K562 (cell line): Measurements from ENCODE around the gene FRMD5.

Source experiments
- HDAC2 ChIP-seq: fragments of 450-650 bp; IDR thresholded peaks from 2 replicates; pipeline ENCODE4 v1.6.1; 2016; ENCODE audit warnings: mild to moderate bottlenecking
- PHF8 ChIP-seq: fragments of 200-600 bp; sonication (generic); IDR thresholded peaks from 2 replicates; pipeline ENCODE4 v1.6.1; 2012; ENCODE audit warnings: mixed run types, mild to moderate bottlenecking, inconsistent platforms, low read length, moderate library complexity, borderline replicate concordance
- POLR2A ChIP-seq: fragments of 450-650 bp; conservative IDR thresholded peaks from 2 replicates; pipeline ENCODE4 v1.6.1; 2016
- RBM34 ChIP-seq: fragments of 200-400 bp; formaldehyde crosslinking; IDR thresholded peaks from 2 replicates; pipeline ENCODE4 v1.6.1; 2018; ENCODE audit warnings: low read length, borderline replicate concordance; ENCODE audit not compliant: insufficient read depth
- TAF1 ChIP-seq: IDR thresholded peaks from 2 replicates; pipeline ENCODE4 v1.6.1; 2011; ENCODE audit warnings: mild to moderate bottlenecking, low read length, moderate library complexity; ENCODE audit not compliant: insufficient read depth, control insufficient read depth, severe bottlenecking; ENCODE audit errors: extremely low read depth
- ZNF175 ChIP-seq: fragments of 200-800 bp; sonication (Bioruptor generic); IDR thresholded peaks from 2 replicates; pipeline ENCODE4 v1.6.1; 2016; ENCODE audit warnings: low read depth, mild to moderate bottlenecking, missing genetic modification characterization, missing compliant biosample characterization
- ZNF347 ChIP-seq: fragments of 450-650 bp; formaldehyde crosslinking; IDR thresholded peaks from 2 replicates; pipeline ENCODE4 v1.4.0; 2020; ENCODE audit warnings: low read depth, mild to moderate bottlenecking, moderate library complexity
- TF ChIP-seq, protein P1 (sequence below), 3 experiments: IDR thresholded peaks in 2 of 3; conservative IDR thresholded peaks in 1 of 3; 2 replicates each; pipeline ENCODE4 v1.5.1; 2011 to 2012; ENCODE audit warnings: low read length in 3 of 3, mild to moderate bottlenecking in 3 of 3, control low read depth in 2 of 3, improper control_type of control experiment in 1 of 3, inconsistent platforms in 1 of 3, low read depth in 1 of 3, mixed read lengths in 1 of 3, moderate library complexity in 1 of 3; ENCODE audit not compliant: insufficient read depth in 2 of 3

DNA sequence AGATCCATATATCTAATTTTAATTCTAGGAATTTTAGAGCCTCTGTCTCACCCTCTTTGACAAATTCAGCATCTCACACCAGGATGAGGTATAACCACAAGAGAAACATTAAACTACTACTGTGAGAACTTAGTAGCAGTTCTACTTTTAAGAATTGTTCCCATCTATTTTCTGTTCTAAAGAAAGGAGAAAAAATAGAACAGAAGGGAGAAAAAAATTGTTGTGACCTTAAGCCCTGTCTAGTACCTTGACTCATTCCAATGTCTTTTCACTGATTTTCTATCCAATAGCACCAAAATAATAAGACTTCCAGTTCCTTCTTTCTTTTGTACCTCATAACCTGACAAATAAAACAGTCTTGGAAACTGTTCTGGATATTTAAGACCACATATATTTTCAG, 37.0 kb downstream of the FRMD5 start:
- no peak for TF ChIP-seq POLR2A
- TF ChIP-seq HDAC2 = no peak
- TF ChIP-seq RBM34 = no peak
- no peak for TF ChIP-seq ZNF175 (CRISPR knock-in tag)
- no peak for TF ChIP-seq TAF1
- TF ChIP-seq, protein P1, sequence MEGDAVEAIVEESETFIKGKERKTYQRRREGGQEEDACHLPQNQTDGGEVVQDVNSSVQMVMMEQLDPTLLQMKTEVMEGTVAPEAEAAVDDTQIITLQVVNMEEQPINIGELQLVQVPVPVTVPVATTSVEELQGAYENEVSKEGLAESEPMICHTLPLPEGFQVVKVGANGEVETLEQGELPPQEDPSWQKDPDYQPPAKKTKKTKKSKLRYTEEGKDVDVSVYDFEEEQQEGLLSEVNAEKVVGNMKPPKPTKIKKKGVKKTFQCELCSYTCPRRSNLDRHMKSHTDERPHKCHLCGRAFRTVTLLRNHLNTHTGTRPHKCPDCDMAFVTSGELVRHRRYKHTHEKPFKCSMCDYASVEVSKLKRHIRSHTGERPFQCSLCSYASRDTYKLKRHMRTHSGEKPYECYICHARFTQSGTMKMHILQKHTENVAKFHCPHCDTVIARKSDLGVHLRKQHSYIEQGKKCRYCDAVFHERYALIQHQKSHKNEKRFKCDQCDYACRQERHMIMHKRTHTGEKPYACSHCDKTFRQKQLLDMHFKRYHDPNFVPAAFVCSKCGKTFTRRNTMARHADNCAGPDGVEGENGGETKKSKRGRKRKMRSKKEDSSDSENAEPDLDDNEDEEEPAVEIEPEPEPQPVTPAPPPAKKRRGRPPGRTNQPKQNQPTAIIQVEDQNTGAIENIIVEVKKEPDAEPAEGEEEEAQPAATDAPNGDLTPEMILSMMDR (IDR thresholded peaks at IDR 0.05 in 2 of 3, conservative IDR thresholded peaks at IDR 0.05 in 1 of 3; ENCODE audit: insufficient read depth in 2 of 3, low read depth in 1 of 3, low read length in 3 of 3) = no peak
- TF ChIP-seq PHF8 = no peak
- no peak for TF ChIP-seq ZNF347 (CRISPR knock-in tag)
